Caki2 (cell line): Measurements from ENCODE around the gene RBMS1. TPM values are rescaled to one million over a fixed set of nuclear protein-coding genes. Genes with fewer than 3 reads are reported as not detected.

Experiments used
- DNase-seq: peaks from one replicate; pipeline ENCODE4 v3.0.0-alpha.2; 2015; ENCODE audit warnings: low read depth
- in situ Hi-C: cut with HindIII; loops from 2 replicates; pipeline ENCODE4 v1.10.0; 2016; ENCODE audit warnings: low sequenced_read_pairs, low pct_unique_long_range_greater_than_20kb, mixed read lengths
- total RNA-seq: library from RNA; depleted of rRNA; stranded (reverse); fragments of >200 nt; shearing (Covaris generic); gene quantifications from 2 replicates; pipeline ENCODE4 v1.2.3, GENCODE V29; 2014; ENCODE audit warnings: low replicate concordance; rRNA removed

Gene RBMS1
- 72.6 and 79.7 TPM in 2 replicates for total RNA-seq

GRCh38 chr2:160493227-160494028 lies at the start of gene RBMS1:
RBMS1 (minus strand) TSS chr2:160493807; CDS start chr2:160493363, 444 bp downstream.
- peak; percentile 33 for DNase-seq
- in situ Hi-C loops, result no loop called here

- no peak for DNase-seq
- in situ Hi-C loops, result no loop called here
These were observed 48.1 kb upstream of the RBMS1 start for GRCh38 chr2:160541745-160542144.

- no peak for DNase-seq
These were observed 45.1 kb upstream of the RBMS1 start for GRCh38 chr2:160538559-160539355.

GRCh38 chr2:160538115-160538514 lies 44.5 kb upstream of the RBMS1 start:
- DNase-seq, result no peak
- in situ Hi-C loops, result no loop called here

More at GRCh38 chr2:160538559-160539355, 45.1 kb upstream of the RBMS1 start:
- in situ Hi-C loops, result no loop called here

GRCh38 chr2:160534996-160535395 lies 41.4 kb upstream of the RBMS1 start:
- in situ Hi-C loops, result no loop called here
- no peak for DNase-seq

- in situ Hi-C loops, result no loop called here
- DNase-seq, result no peak
These were observed 40.6 kb upstream of the RBMS1 start for GRCh38 chr2:160534249-160534648.

- no peak for DNase-seq
- in situ Hi-C loops, result no loop called here
These were observed 39.9 kb upstream of the RBMS1 start for GRCh38 chr2:160533482-160533881.

GRCh38 chr2:160532388-160532787 lies 38.8 kb upstream of the RBMS1 start:
- DNase-seq, result no peak
- in situ Hi-C loops, result no loop called here

- in situ Hi-C loops, result no loop called here
- DNase-seq, result no peak
These were observed 29.5 kb upstream of the RBMS1 start for GRCh38 chr2:160522951-160523710.

GRCh38 chr2:160517731-160518130 lies 24.1 kb upstream of the RBMS1 start:
- in situ Hi-C loops, result no loop called here
- no peak for DNase-seq

GRCh38 chr2:160516547-160517365 lies 23.1 kb upstream of the RBMS1 start:
- in situ Hi-C loops, result no loop called here
- DNase-seq, result no peak

GRCh38 chr2:160515120-160515519 lies 21.5 kb upstream of the RBMS1 start:
- DNase-seq, result no peak
- in situ Hi-C loops, result no loop called here

GRCh38 chr2:160513120-160513519 lies 19.5 kb upstream of the RBMS1 start:
- in situ Hi-C loops, result no loop called here
- no peak for DNase-seq

GRCh38 chr2:160512491-160512890 lies 18.9 kb upstream of the RBMS1 start:
- in situ Hi-C loops, result no loop called here
- no peak for DNase-seq

GRCh38 chr2:160510617-160511016 lies 17.0 kb upstream of the RBMS1 start:
- no peak for DNase-seq
- in situ Hi-C loops, result no loop called here

GRCh38 chr2:160509016-160509415 lies 15.4 kb upstream of the RBMS1 start:
- no peak for DNase-seq
- in situ Hi-C loops, result no loop called here

- DNase-seq, result no peak
- in situ Hi-C loops, result no loop called here
These were observed 13.9 kb upstream of the RBMS1 start for GRCh38 chr2:160507464-160507863.

GRCh38 chr2:160507046-160507407 lies 13.4 kb upstream of the RBMS1 start:
- in situ Hi-C loops, result no loop called here

More at GRCh38 chr2:160507046-160507407, 13.4 kb upstream of the RBMS1 start:
- DNase-seq, result no peak
